Ishikawa (cell line): ENCODE data around the gene ACOT8.

Experiments
- CEBPB ChIP-seq: IDR thresholded peaks from 2 replicates; pipeline ENCODE4 v1.6.1; 2012
- CREB1 ChIP-seq: IDR thresholded peaks from 2 replicates; pipeline ENCODE4 v1.6.1; 2012; ENCODE audit warnings: low read depth
- EP300 ChIP-seq: IDR thresholded peaks from 2 replicates; pipeline ENCODE4 v1.6.1; 2012; ENCODE audit warnings: borderline replicate concordance
- FOXM1 ChIP-seq: IDR thresholded peaks from 2 replicates; pipeline ENCODE4 v1.6.1; 2012; ENCODE audit warnings: low read depth, borderline replicate concordance
- RAD21 ChIP-seq: IDR thresholded peaks from 2 replicates; pipeline ENCODE4 v1.6.1; 2012; ENCODE audit warnings: low read depth
- REST ChIP-seq: IDR thresholded peaks from 2 replicates; pipeline ENCODE4 v1.6.1; 2012; ENCODE audit warnings: low read depth, mild to moderate bottlenecking
- TAF1 ChIP-seq: IDR thresholded peaks from 2 replicates; pipeline ENCODE4 v1.6.1; 2012; ENCODE audit warnings: low read depth, mild to moderate bottlenecking
- TEAD4 ChIP-seq: IDR thresholded peaks from 2 replicates; pipeline ENCODE4 v1.6.1; 2012
- YY1 ChIP-seq: IDR thresholded peaks from 2 replicates; pipeline ENCODE4 v1.6.1; 2012; ENCODE audit warnings: low read depth
- TF ChIP-seq, protein P1 (sequence below): IDR thresholded peaks from 2 replicates; pipeline ENCODE4 v1.6.1; 2012

GRCh38 chr20:45832619-45833018 lies 24.6 kb downstream of the ACOT8 start:
- TF ChIP-seq EP300 (no peak), TAF1 (no peak), TEAD4 (no peak), REST (no peak), RAD21 (no peak), FOXM1 (no peak), YY1 (no peak), CEBPB (no peak), CREB1 (no peak)
- TF ChIP-seq, protein P1, sequence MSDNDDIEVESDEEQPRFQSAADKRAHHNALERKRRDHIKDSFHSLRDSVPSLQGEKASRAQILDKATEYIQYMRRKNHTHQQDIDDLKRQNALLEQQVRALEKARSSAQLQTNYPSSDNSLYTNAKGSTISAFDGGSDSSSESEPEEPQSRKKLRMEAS, result no peak
